H9 (cell line): Measurements from ENCODE around the gene TMEM63A. TPM values are rescaled to one million over a fixed set of nuclear protein-coding genes. Genes with fewer than 3 reads are reported as not detected.

Experiments used
- DNase-seq: peaks from one replicate; pipeline ENCODE4 v3.0.0-alpha.2; 2017
- H2AFZ ChIP-seq: one replicate; pipeline ENCODE4 v1.6.1; 2013; ENCODE audit warnings: mild to moderate bottlenecking, low read length, control low read depth, moderate library complexity
- H2AK5ac ChIP-seq: 2 replicates; pipeline ENCODE4 v1.6.1; 2013; ENCODE audit warnings: low read length, control low read depth, mixed read lengths; ENCODE audit not compliant: insufficient read length
- H2BK120ac ChIP-seq: one replicate; pipeline ENCODE4 v1.6.1; 2013; ENCODE audit warnings: low read depth, mild to moderate bottlenecking, low read length, control low read depth, inconsistent platforms; ENCODE audit not compliant: poor library complexity, severe bottlenecking
- H2BK12ac ChIP-seq: 2 replicates; pipeline ENCODE4 v1.6.1; 2013; ENCODE audit warnings: low read length, control low read depth, mixed read lengths, low read depth; ENCODE audit not compliant: insufficient read length
- H2BK15ac ChIP-seq: 2 replicates; pipeline ENCODE4 v1.6.1; 2013; ENCODE audit warnings: low read depth, low read length, control low read depth
- H2BK20ac ChIP-seq: one replicate; pipeline ENCODE4 v1.6.1; 2013; ENCODE audit warnings: low read depth, mild to moderate bottlenecking, low read length, control low read depth, inconsistent platforms; ENCODE audit not compliant: poor library complexity, severe bottlenecking
- H2BK5ac ChIP-seq: 2 replicates; pipeline ENCODE4 v1.6.1; 2013; ENCODE audit warnings: low read length, control low read depth, mixed read lengths; ENCODE audit not compliant: insufficient read length
- H3K14ac ChIP-seq: 2 replicates; pipeline ENCODE4 v1.6.1; 2013; ENCODE audit warnings: low read length, control low read depth; ENCODE audit not compliant: insufficient read depth
- H3K18ac ChIP-seq: 2 replicates; pipeline ENCODE4 v1.6.1; 2013; ENCODE audit warnings: low read depth, mild to moderate bottlenecking, mixed read lengths, low read length, control low read depth; ENCODE audit not compliant: insufficient read length
- H3K23ac ChIP-seq: 2 replicates; pipeline ENCODE4 v1.6.1; 2013; ENCODE audit warnings: low read length, control low read depth, mixed read lengths, low read depth; ENCODE audit not compliant: insufficient read length
- H3K23me2 ChIP-seq: 2 replicates; pipeline ENCODE4 v1.6.1; 2013; ENCODE audit warnings: low read depth, mild to moderate bottlenecking, mixed read lengths, low read length, control low read depth; ENCODE audit not compliant: insufficient read length, poor library complexity, severe bottlenecking
- H3K27ac ChIP-seq: 2 replicates; pipeline ENCODE4 v1.5.1; 2013; ENCODE audit warnings: low read length, control low read depth, mixed read lengths, low read depth; ENCODE audit not compliant: insufficient read length
- H3K27me3 ChIP-seq: 2 replicates; pipeline ENCODE4 v1.6.1; 2013; ENCODE audit warnings: low read length, control low read depth, inconsistent platforms; ENCODE audit not compliant: insufficient read depth
- H3K4ac ChIP-seq: 2 replicates; pipeline ENCODE4 v1.6.1; 2013; ENCODE audit warnings: low read depth, mild to moderate bottlenecking, control low read depth, inconsistent platforms, low read length, moderate library complexity
- H3K4me1 ChIP-seq: 2 replicates; pipeline ENCODE4 v1.6.1; 2013; ENCODE audit warnings: low read length, control low read depth, inconsistent platforms; ENCODE audit not compliant: insufficient read depth
- H3K4me2 ChIP-seq: 2 replicates; pipeline ENCODE4 v1.6.1; 2013; ENCODE audit warnings: low read length, control low read depth, mixed read lengths; ENCODE audit not compliant: insufficient read length, insufficient read depth
- H3K56ac ChIP-seq: 2 replicates; pipeline ENCODE4 v1.6.1; 2013; ENCODE audit warnings: low read depth, mild to moderate bottlenecking, mixed read lengths, low read length, control low read depth; ENCODE audit not compliant: insufficient read length
- H3K79me1 ChIP-seq: 2 replicates; pipeline ENCODE4 v1.6.1; 2013; ENCODE audit warnings: low read depth, mild to moderate bottlenecking, moderate library complexity, low read length, control low read depth, inconsistent platforms; ENCODE audit not compliant: insufficient read depth, poor library complexity, severe bottlenecking
- H3K79me2 ChIP-seq: 2 replicates; pipeline ENCODE4 v1.6.1; 2013; ENCODE audit warnings: low read length, control low read depth, inconsistent platforms; ENCODE audit not compliant: insufficient read depth
- H3K9ac ChIP-seq: 2 replicates; pipeline ENCODE4 v1.6.1; 2013; ENCODE audit warnings: low read length, control low read depth, mixed read lengths; ENCODE audit not compliant: insufficient read length; ENCODE audit errors: extremely low read depth
- H3K9me3 ChIP-seq: one replicate; pipeline ENCODE4 v1.6.1; 2013; ENCODE audit warnings: low read depth, low read length, inconsistent platforms; ENCODE audit not compliant: control insufficient read depth
- H3T11ph ChIP-seq: one replicate; pipeline ENCODE4 v1.6.1; 2013; ENCODE audit warnings: mild to moderate bottlenecking, low read length, control low read depth, inconsistent platforms
- H4K20me1 ChIP-seq: one replicate; pipeline ENCODE4 v1.6.1; 2013; ENCODE audit not compliant: control insufficient read depth, insufficient read length, insufficient read depth
- H4K5ac ChIP-seq: 2 replicates; pipeline ENCODE4 v1.6.1; 2013; ENCODE audit warnings: low read depth, mild to moderate bottlenecking, mixed read lengths, low read length, control low read depth; ENCODE audit not compliant: insufficient read length
- H4K8ac ChIP-seq: replicated peaks from 2 replicates; pipeline ENCODE4 v1.6.1; 2013; ENCODE audit warnings: low read length, control low read depth, mixed read lengths, low read depth; ENCODE audit not compliant: insufficient read length
- H4K91ac ChIP-seq: 2 replicates; pipeline ENCODE4 v1.6.1; 2013; ENCODE audit warnings: low read depth, mild to moderate bottlenecking, moderate library complexity, mixed read lengths, low read length, control low read depth; ENCODE audit not compliant: insufficient read length
- H3K27ac Mint-ChIP-seq, 3 experiments: 2 replicates in 2 of 3; 3 replicates in 1 of 3; pipeline ENCODE4 v1.8.0; 2020 to 2021; ENCODE audit warnings: mixed read lengths in 3 of 3, mild to moderate bottlenecking in 1 of 3, moderate library complexity in 1 of 3
- H3K27me3 Mint-ChIP-seq: 2 replicates; pipeline ENCODE4 v1.8.0; 2021; ENCODE audit warnings: low read depth, mild to moderate bottlenecking, moderate library complexity, mixed read lengths
- H3K36me3 Mint-ChIP-seq, 3 experiments: 2 replicates in 2 of 3; 3 replicates in 1 of 3; pipeline ENCODE4 v1.8.0; 2020 to 2021; ENCODE audit warnings: low read depth in 3 of 3, mixed read lengths in 3 of 3; ENCODE audit not compliant: insufficient read depth in 1 of 3
- H3K4me1 Mint-ChIP-seq, 2 experiments: 2 replicates each; pipeline ENCODE4 v1.8.0; 2020; ENCODE audit warnings: mixed read lengths in 2 of 2
- H3K4me3 Mint-ChIP-seq, 2 experiments: 2 replicates in 1 of 2; 3 replicates in 1 of 2; pipeline ENCODE4 v1.8.0; 2020 to 2021; ENCODE audit warnings: mild to moderate bottlenecking in 2 of 2, mixed read lengths in 2 of 2, moderate library complexity in 1 of 2
- H3K9me3 Mint-ChIP-seq, 2 experiments: 2 replicates in 1 of 2; 3 replicates in 1 of 2; pipeline ENCODE4 v1.8.0; 2020; ENCODE audit warnings: mild to moderate bottlenecking in 2 of 2, mixed read lengths in 2 of 2, moderate library complexity in 1 of 2
- CTCF ChIP-seq: fragments of 200-600 bp; sonication (generic); conservative IDR thresholded peaks from 3 replicates; pipeline ENCODE4 v1.8.0; 2021; ENCODE audit warnings: antibody characterized with exemption, mild to moderate bottlenecking
- WGBS: extraction: QIAGEN DNeasy Blood & Tissue Kit; methylation state at CpG from one replicate; pipeline ENCODE4 v1.1.7; 2013; ENCODE audit warnings: missing lambda C conversion rate, low lambda C conversion rate, mixed read lengths; ENCODE audit not compliant: insufficient read length; ENCODE audit errors: extremely low coverage; 5-methylcytosine and 5-hydroxymethylcytosine counted together
- total RNA-seq: library from RNA; stranded (reverse); gene quantifications from 2 replicates; pipeline ENCODE4 v1.2.1, GENCODE V29; 2021

Gene TMEM63A
- total RNA-seq, 1 experiment from 2014 or later, result 75.7 TPM

- H3K27me3 ChIP-seq, result no peaks in the 10 kb centered on the region
- H3K9ac ChIP-seq, result no peak overlapping the region
- no peak overlapping the region for H3K56ac ChIP-seq
- H3K23me2 ChIP-seq, result no peaks in the 10 kb centered on the region
- no peak overlapping the region for H2AFZ ChIP-seq
- peaks cover 14% of the 10 kb centered on the region for H3K4me1 ChIP-seq
- peak overlapping the region; percentile 41 for H2BK5ac ChIP-seq
- H2BK20ac ChIP-seq, result no peak overlapping the region
- H3K14ac ChIP-seq, result peak overlapping the region; percentile 91
- DNase-seq, result peak; percentile 63
- H2AK5ac ChIP-seq, result no peak overlapping the region
- peaks cover 0 to 9% (median 0%) of the 10 kb centered on the region in 3 experiments; a peak in 3 of 7 replicates for H3K36me3 Mint-ChIP-seq
- no peak overlapping the region for H4K8ac ChIP-seq
- H4K20me1 ChIP-seq, result no peaks in the 10 kb centered on the region
- H2BK120ac ChIP-seq, result no peak overlapping the region
- H3K18ac ChIP-seq, result peak overlapping the region; percentile 92
- peak overlapping the region; percentile 85 to 94 (median 90); a peak in 6 of 7 replicates for H3K27ac Mint-ChIP-seq
- no peaks in the 10 kb centered on the region for H3K9me3 ChIP-seq
- no peaks in the 10 kb centered on the region for H3K9me3 Mint-ChIP-seq
- H3K4ac ChIP-seq, result no peak overlapping the region; the same call in 1 of the 2 replicates
- no peak overlapping the region for H3K27ac ChIP-seq
- no peak overlapping the region for H3K23ac ChIP-seq
- no peak overlapping the region for H2BK12ac ChIP-seq
- no peaks in the 10 kb centered on the region for H3K79me1 ChIP-seq
- no peak overlapping the region for H3T11ph ChIP-seq
- H3K4me3 Mint-ChIP-seq, result peak overlapping the region in 1 of 2 experiments; percentile 17; a peak in 2 of 5 replicates
- H3K4me2 ChIP-seq, result no peak overlapping the region
- H4K91ac ChIP-seq, result peak overlapping the region; percentile 96
- H2BK15ac ChIP-seq, result no peak overlapping the region
- TF ChIP-seq CTCF, result no peak
- H3K4me1 Mint-ChIP-seq, result peaks cover 37 to 45% of the 10 kb centered on the region in 2 experiments
- H3K79me2 ChIP-seq, result no peaks in the 10 kb centered on the region; the same call in 1 of the 2 replicates
- H3K27me3 Mint-ChIP-seq, result no peaks in the 10 kb centered on the region
- H4K5ac ChIP-seq, result peak overlapping the region; percentile 72
- WGBS, result no CpG with 5 or more reads among the region's 8 CpGs
Measured at GRCh38 chr1:225817611-225818061, 64.5 kb downstream of the TMEM63A start.
